Prostate gland (tissue), 2 donors: ENCODE results near the gene ZRANB3. TPM values are rescaled to one million over a fixed set of nuclear protein-coding genes. Genes with fewer than 3 reads are reported as not detected.

Source experiments
- DNase-seq: peaks from one replicate; pipeline ENCODE4 v3.0.0-alpha.2; 2019; ENCODE audit warnings: low spot score
- H3K27ac ChIP-seq, 2 donors: fragments of 200-600 bp; sonication (generic); 2 replicates each; pipeline ENCODE4 v1.5.1; 2017 to 2019
- H3K27me3 ChIP-seq: fragments of 200-600 bp; sonication (generic); replicated peaks from 2 replicates; pipeline ENCODE4 v1.5.1; 2019; ENCODE audit not compliant: insufficient read depth
- H3K36me3 ChIP-seq, 2 donors: fragments of 200-600 bp; sonication (generic); 1 replicate in 1 of 2; 2 replicates in 1 of 2; pipeline versions ENCODE4 v1.5.1 to v1.8.1; 2017 to 2019
- H3K4me1 ChIP-seq: fragments of 200-600 bp; sonication (generic); replicated peaks from 2 replicates; pipeline ENCODE4 v1.5.1; 2019
- H3K4me3 ChIP-seq, 2 donors: fragments of 200-600 bp; sonication (generic); 2 replicates each; pipeline ENCODE4 v1.5.1; 2017 to 2019
- H3K9me3 ChIP-seq: fragments of 200-600 bp; sonication (generic); 2 replicates; pipeline ENCODE4 v1.5.1; 2017
- CTCF ChIP-seq, 4 experiments: fragments of 200-600 bp in 2 of 4; fragments of 450-650 bp in 2 of 4; sonication (generic) in 2 of 4; IDR thresholded peaks; 1 replicate in 3 of 4; 2 replicates in 1 of 4; pipeline ENCODE4 v1.5.1; 2016 to 2019; ENCODE audit warnings: antibody characterized with exemption in 4 of 4, mild to moderate bottlenecking in 2 of 4, moderate library complexity in 2 of 4
- POLR2A ChIP-seq: fragments of 450-650 bp; IDR thresholded peaks from one replicate; pipeline ENCODE4 v1.6.1; 2016; ENCODE audit warnings: antibody characterized with exemption, mild to moderate bottlenecking
- POLR2AphosphoS5 ChIP-seq: sonication (generic); formaldehyde crosslinking; IDR thresholded peaks from one replicate; pipeline ENCODE4 v1.6.1; 2017; ENCODE audit warnings: antibody characterized with exemption
- WGBS: methylation state at CpG from one replicate; pipeline ENCODE4 v1.1.5; 2018; 5-methylcytosine and 5-hydroxymethylcytosine counted together
- intact Hi-C: fragments of 100-400 bp; cut with DNase I; formaldehyde crosslinking; loops from one replicate; pipeline ENCODE4 v1.14.2; 2022
- total RNA-seq, 2 donors: library from RNA; depleted of rRNA; stranded (reverse); fragments of >200 nt; gene quantifications; one replicate each; pipeline ENCODE4 v1.1.0, GENCODE V29; 2016

Gene ZRANB3
- total RNA-seq, 2 donors from 2014 or later: 5.1 to 11.1 TPM

DNA sequence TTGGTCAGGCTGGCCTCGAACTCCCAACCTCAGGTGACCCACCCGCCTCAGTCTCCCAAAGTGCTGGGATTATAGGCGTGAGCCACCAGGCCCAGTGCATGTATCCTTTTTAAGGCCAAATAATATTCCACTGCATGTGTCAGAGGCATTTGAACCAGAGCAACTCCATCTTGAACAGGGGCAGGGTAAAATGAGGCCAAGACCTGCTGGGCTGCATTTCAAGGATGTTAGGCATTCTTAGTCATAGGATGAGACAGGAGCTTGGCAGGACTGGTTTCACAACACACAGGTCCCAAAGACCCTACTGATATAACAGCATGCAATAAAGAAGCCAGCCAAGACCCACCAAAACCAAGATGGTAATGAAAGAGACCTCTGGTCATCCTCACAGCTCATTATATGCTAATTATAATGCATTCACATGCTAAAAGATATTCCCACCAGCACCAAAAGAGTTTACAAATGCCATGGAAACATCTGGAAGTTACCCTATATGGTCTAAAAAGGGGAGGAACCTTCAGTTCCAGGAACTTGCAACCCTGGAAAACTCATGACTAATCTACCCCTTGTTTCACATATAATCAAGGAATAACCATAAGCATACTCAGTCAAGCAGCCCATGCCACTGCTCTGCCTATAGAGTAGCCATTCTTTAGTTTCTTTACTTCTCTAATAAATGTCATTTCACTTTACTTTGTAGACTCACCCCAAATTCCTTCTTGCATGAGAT is 274.3 kb downstream of the ZRANB3 start:
- WGBS: 98% methylated on average over 3 of the region's 3 CpGs
- no peaks in the 10 kb centered on the region for H3K4me1 ChIP-seq
- no peak for DNase-seq
- no peak for TF ChIP-seq POLR2A
- no peak for TF ChIP-seq POLR2AphosphoS5
- no peak for TF ChIP-seq CTCF (IDR thresholded peaks at IDR 0.05)
- no peak overlapping the region for H3K27ac ChIP-seq
- no peaks in the 10 kb centered on the region for H3K27me3 ChIP-seq
- intact Hi-C loops: no loop called here
- H3K36me3 ChIP-seq: no peaks in the 10 kb centered on the region
- H3K9me3 ChIP-seq: no peaks in the 10 kb centered on the region
- no peak overlapping the region for H3K4me3 ChIP-seq

DNA sequence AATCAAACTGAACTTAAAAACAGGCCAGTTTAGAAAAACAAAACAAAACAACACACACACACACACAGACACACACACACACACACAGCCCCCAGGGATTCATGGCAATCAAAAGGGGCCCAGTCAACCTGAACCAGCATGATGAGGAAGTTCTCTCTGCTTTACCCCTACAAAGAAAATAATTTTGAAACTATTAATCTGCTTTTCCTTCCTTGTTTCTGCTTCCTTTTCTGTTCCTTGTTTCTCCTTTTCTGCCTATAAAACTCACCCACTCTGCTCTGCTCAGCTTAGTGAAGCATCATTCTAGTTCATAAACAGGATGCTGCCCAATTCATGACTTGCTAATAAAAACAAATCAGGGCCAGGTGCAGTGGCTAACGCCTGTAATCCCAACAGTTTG is 275.8 kb downstream of the ZRANB3 start:
- H3K4me1 ChIP-seq: no peaks in the 10 kb centered on the region
- no peak overlapping the region for H3K4me3 ChIP-seq
- no peaks in the 10 kb centered on the region for H3K9me3 ChIP-seq
- intact Hi-C loops: no loop called here
- no peak overlapping the region for H3K27ac ChIP-seq
- no peaks in the 10 kb centered on the region for H3K27me3 ChIP-seq
- TF ChIP-seq CTCF (IDR thresholded peaks at IDR 0.05) (no peak), POLR2AphosphoS5 (no peak), POLR2A (no peak)
- 91% methylated on average over 1 of the region's 1 CpG for WGBS
- no peaks in the 10 kb centered on the region for H3K36me3 ChIP-seq
- DNase-seq: no peak

DNA sequence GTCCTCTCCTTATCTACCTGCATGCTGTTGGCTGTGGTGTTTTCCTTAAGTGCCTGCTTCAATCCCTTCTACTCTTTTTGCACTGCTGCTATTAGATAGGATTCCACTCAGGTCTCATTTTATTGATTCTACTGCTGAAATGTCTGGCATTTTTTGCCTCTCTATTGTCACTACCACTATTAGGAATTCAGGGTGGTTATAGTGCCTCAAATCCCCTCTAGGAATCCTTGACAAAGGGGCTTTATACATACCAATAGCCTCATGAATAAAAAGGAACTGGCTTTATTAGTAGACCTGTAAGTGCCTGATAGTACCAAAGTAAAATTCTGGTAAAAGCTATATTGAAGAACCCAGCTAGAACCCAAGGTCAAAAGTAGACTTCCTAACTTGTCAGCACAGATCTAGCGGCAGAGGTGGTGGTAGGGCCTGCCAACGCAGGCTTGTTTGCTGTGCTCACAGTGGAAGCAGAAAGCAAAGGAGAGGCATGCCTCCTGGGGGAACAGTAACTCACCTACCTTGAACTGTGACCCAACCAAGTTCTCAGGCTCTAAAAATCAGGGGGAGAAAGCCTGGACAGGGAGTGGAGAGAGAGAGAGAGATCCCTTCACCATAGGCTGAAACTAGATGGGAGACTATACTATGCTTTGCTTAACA is 278.1 kb downstream of the ZRANB3 start:
- intact Hi-C loops: no loop called here
- no peaks in the 10 kb centered on the region for H3K9me3 ChIP-seq
- no peak for DNase-seq
- H3K27me3 ChIP-seq: no peaks in the 10 kb centered on the region
- H3K4me3 ChIP-seq: no peak overlapping the region
- no peaks in the 10 kb centered on the region for H3K4me1 ChIP-seq
- no peak overlapping the region for H3K27ac ChIP-seq
- 71% methylated on average over 2 of the region's 2 CpGs for WGBS
- TF ChIP-seq CTCF (IDR thresholded peaks at IDR 0.05) (no peak), POLR2AphosphoS5 (no peak), POLR2A (no peak)
- H3K36me3 ChIP-seq: no peaks in the 10 kb centered on the region

DNA sequence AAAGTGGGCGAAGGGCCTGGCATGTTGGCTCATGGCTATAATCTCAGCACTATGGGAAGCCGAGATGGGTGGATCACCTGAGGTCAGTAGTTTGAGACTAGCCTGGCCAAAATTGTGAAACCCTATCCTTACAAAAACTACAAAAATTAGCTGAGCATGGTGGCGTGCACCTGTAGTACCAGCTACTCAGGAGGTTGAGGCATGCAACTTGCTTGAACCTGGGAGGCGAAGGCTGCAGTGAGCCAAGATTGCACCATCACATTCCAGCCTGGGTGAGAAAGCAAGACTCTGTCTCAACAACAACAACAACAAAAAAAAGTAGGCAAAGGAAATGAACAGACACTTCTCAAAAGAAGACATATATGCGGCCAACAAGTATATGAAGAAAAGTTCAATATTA is 282.4 kb downstream of the ZRANB3 start:
- 94% methylated on average over 5 of the region's 5 CpGs for WGBS
- intact Hi-C loops: no loop called here

More for the DNA sequence above, 282.4 kb downstream of the ZRANB3 start:
- no peak for DNase-seq
- H3K27ac ChIP-seq: no peak overlapping the region
- H3K36me3 ChIP-seq: no peaks in the 10 kb centered on the region
- no peak overlapping the region for H3K4me3 ChIP-seq
- H3K4me1 ChIP-seq: no peaks in the 10 kb centered on the region
- TF ChIP-seq POLR2AphosphoS5 (no peak), CTCF (IDR thresholded peaks at IDR 0.05) (no peak), POLR2A (no peak)
- no peaks in the 10 kb centered on the region for H3K27me3 ChIP-seq
- H3K9me3 ChIP-seq: no peaks in the 10 kb centered on the region
